ENCODE data around the gene APOH. TPM values are rescaled to one million over a fixed set of nuclear protein-coding genes. Genes with fewer than 3 reads are reported as not detected.
"Not testable (repeated sequence)": the region's sequence is repeated elsewhere in the genome, so short reads cannot be mapped to it uniquely, and the experiment has no call there.

The APOH gene
- total RNA-seq, 3 donors from 2014 or later = not detected

DNA sequence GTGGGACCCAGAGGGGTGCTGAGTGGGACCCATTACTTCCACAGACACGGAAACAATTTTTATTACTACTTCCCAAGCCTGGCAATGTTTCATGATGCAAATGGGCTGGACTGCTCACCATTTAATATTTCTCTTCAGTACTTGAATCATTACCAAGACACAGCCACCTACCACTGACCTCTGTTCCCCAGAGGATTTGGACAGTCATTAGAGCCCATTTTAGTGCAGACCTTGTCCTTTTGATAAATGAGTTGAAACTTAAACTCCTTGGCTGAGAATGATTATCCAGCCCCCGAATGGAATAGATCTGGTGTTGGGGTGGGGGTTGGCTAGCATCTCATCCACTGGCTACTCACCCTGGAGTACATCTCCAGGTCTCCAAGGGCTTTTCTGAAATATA, 33.6 kb upstream of the APOH start:
- no peaks in the 10 kb centered on the region for H3K27me3 ChIP-seq
- H3K27ac ChIP-seq = no peak overlapping the region
- no peaks in the 10 kb centered on the region for H3K9me3 ChIP-seq
- intact Hi-C loops (cut with DNase I; ENCODE audit: low total_unique reads) = no loop called here
- no peak overlapping the region for H3K4me3 ChIP-seq
- H3K4me1 ChIP-seq = no peaks in the 10 kb centered on the region
- no peaks in the 10 kb centered on the region for H3K36me3 ChIP-seq
- TF ChIP-seq POLR2A (IDR thresholded peaks at IDR 0.05) (no peak), POLR2AphosphoS5 (IDR thresholded peaks at IDR 0.05) (no peak)
- TF ChIP-seq, protein P1, sequence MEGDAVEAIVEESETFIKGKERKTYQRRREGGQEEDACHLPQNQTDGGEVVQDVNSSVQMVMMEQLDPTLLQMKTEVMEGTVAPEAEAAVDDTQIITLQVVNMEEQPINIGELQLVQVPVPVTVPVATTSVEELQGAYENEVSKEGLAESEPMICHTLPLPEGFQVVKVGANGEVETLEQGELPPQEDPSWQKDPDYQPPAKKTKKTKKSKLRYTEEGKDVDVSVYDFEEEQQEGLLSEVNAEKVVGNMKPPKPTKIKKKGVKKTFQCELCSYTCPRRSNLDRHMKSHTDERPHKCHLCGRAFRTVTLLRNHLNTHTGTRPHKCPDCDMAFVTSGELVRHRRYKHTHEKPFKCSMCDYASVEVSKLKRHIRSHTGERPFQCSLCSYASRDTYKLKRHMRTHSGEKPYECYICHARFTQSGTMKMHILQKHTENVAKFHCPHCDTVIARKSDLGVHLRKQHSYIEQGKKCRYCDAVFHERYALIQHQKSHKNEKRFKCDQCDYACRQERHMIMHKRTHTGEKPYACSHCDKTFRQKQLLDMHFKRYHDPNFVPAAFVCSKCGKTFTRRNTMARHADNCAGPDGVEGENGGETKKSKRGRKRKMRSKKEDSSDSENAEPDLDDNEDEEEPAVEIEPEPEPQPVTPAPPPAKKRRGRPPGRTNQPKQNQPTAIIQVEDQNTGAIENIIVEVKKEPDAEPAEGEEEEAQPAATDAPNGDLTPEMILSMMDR (IDR thresholded peaks at IDR 0.05) = no peak
- no peak for DNase-seq (ENCODE audit: low spot score in 2 of 2)

DNA sequence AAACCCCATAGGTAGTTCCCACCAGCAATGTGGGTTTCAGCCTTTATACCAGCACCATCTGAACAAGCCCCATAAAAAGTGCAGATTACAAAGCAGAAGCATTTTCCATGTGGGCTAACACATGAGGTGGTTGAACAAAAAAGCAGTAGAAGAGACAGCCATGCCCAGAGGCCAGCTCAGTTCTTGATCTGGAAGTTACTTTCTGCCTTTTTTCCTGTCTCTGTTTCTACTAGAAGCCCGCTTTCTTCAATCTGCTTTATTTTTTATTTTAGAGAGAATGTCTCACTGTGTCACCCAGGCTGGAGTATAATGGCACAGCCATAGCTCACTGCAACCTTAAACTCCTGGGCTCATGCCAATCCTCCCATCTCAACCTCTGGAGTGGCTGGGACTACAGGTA, 31.5 kb upstream of the APOH start:
- DNase-seq (ENCODE audit: low spot score in 2 of 2) = no peak
- Histone ChIP-seq H3K4me1 (no peaks in the 10 kb centered on the region), H3K27ac (no peak overlapping the region)

DNA sequence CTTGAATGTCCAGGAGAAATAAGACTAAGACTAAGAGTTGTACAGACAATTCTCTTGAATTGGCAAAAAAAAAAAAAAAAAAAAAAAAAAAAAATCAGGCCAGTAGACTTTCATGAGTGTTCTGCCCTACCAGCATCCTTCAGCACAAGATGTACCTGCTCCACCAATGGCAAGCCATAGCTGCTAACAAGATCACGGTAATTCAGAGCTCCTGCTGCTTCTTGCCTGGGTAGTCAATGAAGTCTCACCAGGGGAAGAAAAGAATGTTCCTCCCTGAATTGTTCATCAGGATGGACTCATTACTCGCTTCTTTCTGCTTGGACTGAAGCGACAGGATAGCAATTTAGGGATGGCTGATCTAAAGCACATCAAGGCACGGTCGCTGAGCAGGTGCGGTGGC, 31.1 kb upstream of the APOH start:
- Histone ChIP-seq H3K36me3 (no peaks in the 10 kb centered on the region), H3K27me3 (no peaks in the 10 kb centered on the region), H3K4me1 (no peaks in the 10 kb centered on the region), H3K9me3 (no peaks in the 10 kb centered on the region), H3K27ac (no peak overlapping the region), H3K4me3 (no peak overlapping the region)
- intact Hi-C loops (cut with DNase I; ENCODE audit: low total_unique reads) = no loop called here
- TF ChIP-seq, protein P1 (IDR thresholded peaks at IDR 0.05) = no peak
- TF ChIP-seq POLR2A (IDR thresholded peaks at IDR 0.05) (no peak), POLR2AphosphoS5 (IDR thresholded peaks at IDR 0.05) (no peak)
- DNase-seq (ENCODE audit: low spot score in 2 of 2) = no peak

More for the DNA sequence above, 31.5 kb upstream of the APOH start:
- H3K36me3 ChIP-seq = no peaks in the 10 kb centered on the region
- no peak for TF ChIP-seq POLR2A (IDR thresholded peaks at IDR 0.05)
- TF ChIP-seq, protein P1 (IDR thresholded peaks at IDR 0.05) = no peak
- no peak for TF ChIP-seq POLR2AphosphoS5 (IDR thresholded peaks at IDR 0.05)
- no peak overlapping the region for H3K4me3 ChIP-seq
- H3K27me3 ChIP-seq = no peaks in the 10 kb centered on the region
- no peaks in the 10 kb centered on the region for H3K9me3 ChIP-seq
- intact Hi-C loops (cut with DNase I; ENCODE audit: low total_unique reads) = no loop called here

DNA sequence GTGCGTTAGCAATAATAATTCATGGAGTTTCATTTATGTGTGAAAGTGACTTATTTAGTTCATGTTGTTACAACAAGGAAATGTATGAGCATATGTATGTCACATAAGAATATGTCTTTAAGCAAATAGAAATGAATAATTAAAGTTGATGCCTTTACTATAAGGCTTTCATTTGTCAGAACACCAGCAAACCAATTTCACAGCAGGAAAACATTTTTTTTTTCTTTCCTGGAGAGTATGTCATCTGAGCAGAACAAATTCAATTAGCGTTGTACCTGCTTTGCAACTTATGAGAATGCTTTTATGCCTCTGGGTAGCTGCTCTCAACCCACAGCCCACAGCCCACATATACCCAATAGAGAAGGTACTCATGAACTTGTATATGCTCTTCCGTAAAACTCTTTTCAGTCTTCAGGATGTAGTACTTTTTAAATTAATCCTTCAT, 26.3 kb upstream of the APOH start:
- Histone ChIP-seq H3K9me3 (no peaks in the 10 kb centered on the region), H3K4me3 (no peak overlapping the region), H3K27ac (no peak overlapping the region), H3K36me3 (no peaks in the 10 kb centered on the region), H3K4me1 (no peaks in the 10 kb centered on the region), H3K27me3 (no peaks in the 10 kb centered on the region)
- no peak for TF ChIP-seq POLR2A (IDR thresholded peaks at IDR 0.05)
- TF ChIP-seq, protein P1 (IDR thresholded peaks at IDR 0.05) = no peak
- no peak for TF ChIP-seq POLR2AphosphoS5 (IDR thresholded peaks at IDR 0.05)
- intact Hi-C loops (cut with DNase I; ENCODE audit: low total_unique reads) = no loop called here
- DNase-seq (ENCODE audit: low spot score in 2 of 2) = no peak

DNA sequence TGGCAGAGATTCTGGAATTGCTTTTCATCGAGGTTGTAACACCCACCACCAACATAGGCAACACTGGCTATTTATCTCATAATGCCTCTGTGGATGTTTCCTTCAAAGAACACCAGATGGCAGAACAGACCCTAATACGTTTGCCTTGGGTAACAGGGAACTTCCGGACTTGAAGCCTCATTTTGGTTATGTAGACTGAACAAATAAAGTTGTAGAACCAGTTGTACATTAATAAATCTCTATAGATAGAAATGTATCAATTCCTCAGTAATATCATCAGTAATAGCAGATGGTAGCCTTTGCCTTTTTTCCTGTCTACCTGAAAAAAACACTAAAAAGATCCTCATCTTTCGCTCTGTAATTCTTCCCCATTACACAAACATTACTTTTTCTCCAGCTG, 25.9 kb upstream of the APOH start:
- no peak for DNase-seq (ENCODE audit: low spot score in 2 of 2)
- Histone ChIP-seq H3K9me3 (no peaks in the 10 kb centered on the region), H3K36me3 (no peaks in the 10 kb centered on the region), H3K27ac (no peak overlapping the region), H3K4me1 (no peaks in the 10 kb centered on the region), H3K27me3 (no peaks in the 10 kb centered on the region), H3K4me3 (no peak overlapping the region)
- intact Hi-C loops (cut with DNase I; ENCODE audit: low total_unique reads) = no loop called here
- TF ChIP-seq POLR2A (IDR thresholded peaks at IDR 0.05) (no peak), POLR2AphosphoS5 (IDR thresholded peaks at IDR 0.05) (no peak)
- TF ChIP-seq, protein P1 (IDR thresholded peaks at IDR 0.05) = peak; percentile 39 to 70 (median 67)

DNA sequence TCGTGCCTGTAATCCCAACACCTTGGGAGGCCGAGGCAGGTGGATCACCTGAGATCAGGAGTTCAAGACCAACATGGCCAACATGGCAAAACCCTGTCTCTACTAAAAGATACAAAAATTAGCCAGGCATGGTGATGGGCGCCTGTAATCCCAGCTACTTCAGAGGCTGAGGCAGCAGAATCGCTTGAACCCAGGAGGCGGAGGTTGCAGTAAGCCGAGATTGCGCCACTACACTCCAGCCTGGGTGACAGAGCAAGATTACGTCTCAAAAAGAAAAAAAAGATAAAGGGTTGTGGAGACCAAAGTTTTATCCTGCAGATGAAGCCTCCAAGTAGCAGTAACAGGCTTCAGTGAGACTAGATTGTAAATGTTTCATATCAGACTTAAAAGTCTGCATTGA, 24.2 kb upstream of the APOH start:
- DNase-seq (ENCODE audit: low spot score in 2 of 2); H3K36me3 ChIP-seq; H3K9me3 ChIP-seq; H3K27me3 ChIP-seq; H3K4me3 ChIP-seq; H3K4me1 ChIP-seq; H3K27ac ChIP-seq; intact Hi-C loops (cut with DNase I; ENCODE audit: low total_unique reads): not testable (repeated sequence)
